GM18873 (cell line): ENCODE results near the gene ADAMTS2.

Experiments used
- ATAC-seq: cut with Tn5 transposase; IDR thresholded peaks from one replicate; pipeline ENCODE4 v1.9.1; 2021; ENCODE audit warnings: mild to moderate bottlenecking, moderate library complexity, moderate number of reproducible peaks; ENCODE audit not compliant: unreplicated experiment, low FRiP score

Gene ADAMTS2

GRCh38 chr5:179373101-179373934 is 28.1 kb upstream of the ADAMTS2 start:
- ATAC-seq, result no peak

GRCh38 chr5:179371681-179372680 is 26.7 kb upstream of the ADAMTS2 start:
- ATAC-seq, result no peak

- ATAC-seq, result no peak
These were observed 25.9 kb upstream of the ADAMTS2 start for GRCh38 chr5:179371121-179371510.

- ATAC-seq, result no peak
These were observed 25.3 kb upstream of the ADAMTS2 start for GRCh38 chr5:179370490-179371120.

- ATAC-seq, result no peak
These were observed 24.2 kb upstream of the ADAMTS2 start for GRCh38 chr5:179369530-179369884.

- no peak for ATAC-seq
These were observed 23.7 kb upstream of the ADAMTS2 start for GRCh38 chr5:179368806-179369529.

- ATAC-seq, result no peak
These were observed 23.0 kb upstream of the ADAMTS2 start for GRCh38 chr5:179368126-179368805.

- ATAC-seq, result no peak
These were observed 22.2 kb upstream of the ADAMTS2 start for GRCh38 chr5:179367491-179367890.

GRCh38 chr5:179362355-179362754 is 17.1 kb upstream of the ADAMTS2 start:
- no peak for ATAC-seq

GRCh38 chr5:179361037-179361603 is 15.9 kb upstream of the ADAMTS2 start:
- ATAC-seq, result no peak

GRCh38 chr5:179357031-179357430 is 11.8 kb upstream of the ADAMTS2 start:
- ATAC-seq, result no peak

- no peak for ATAC-seq
These were observed 11.0 kb upstream of the ADAMTS2 start for GRCh38 chr5:179355976-179356974.

GRCh38 chr5:179354305-179354882 is 9.1 kb upstream of the ADAMTS2 start:
- no peak for ATAC-seq

GRCh38 chr5:179348843-179349242 is 3.6 kb upstream of the ADAMTS2 start:
- no peak for ATAC-seq

GRCh38 chr5:179348011-179348530 is 2.8 kb upstream of the ADAMTS2 start:
- no peak for ATAC-seq

- no peak for ATAC-seq
These were observed 2.3 kb upstream of the ADAMTS2 start for GRCh38 chr5:179347581-179347980.

- no peak for ATAC-seq
These were observed 1.6 kb upstream of the ADAMTS2 start for GRCh38 chr5:179346875-179347274.

- no peak for ATAC-seq
These were observed 1.1 kb upstream of the ADAMTS2 start for GRCh38 chr5:179346401-179346800.
